MM.1S (cell line): ENCODE data around the gene MBL2.

Experiments
- DNase-seq: peaks from one replicate; pipeline ENCODE4 v3.0.0-alpha.2; 2015
- H2AFZ ChIP-seq: fragments of 300-600 bp; sonication (generic); 2 replicates; pipeline ENCODE4 v1.6.0; 2016; ENCODE audit warnings: antibody characterized with exemption, low read length
- H3F3A ChIP-seq: fragments of 300-600 bp; sonication (generic); 2 replicates; pipeline ENCODE4 v1.6.1; 2016; ENCODE audit warnings: mild to moderate bottlenecking, antibody characterized with exemption, low read length, moderate library complexity, mixed read lengths; ENCODE audit not compliant: insufficient read depth
- H3K27ac ChIP-seq: fragments of 300-600 bp; sonication (generic); 2 replicates; pipeline ENCODE4 v1.5.1; 2016; ENCODE audit warnings: mild to moderate bottlenecking, low read length
- H3K27me3 ChIP-seq: fragments of 300-600 bp; sonication (generic); replicated peaks from 2 replicates; pipeline ENCODE4 v1.6.0; 2016; ENCODE audit warnings: low read length; ENCODE audit not compliant: insufficient read depth
- H3K36me3 ChIP-seq: fragments of 300-600 bp; sonication (generic); replicated peaks from 2 replicates; pipeline ENCODE4 v1.6.1; 2016; ENCODE audit warnings: mild to moderate bottlenecking, low read length, mixed read lengths; ENCODE audit not compliant: insufficient read depth
- H3K4me1 ChIP-seq: fragments of 300-600 bp; sonication (generic); 2 replicates; pipeline ENCODE4 v1.6.1; 2016; ENCODE audit warnings: low read length, mixed read lengths
- H3K4me2 ChIP-seq: fragments of 300-600 bp; sonication (generic); 2 replicates; pipeline ENCODE4 v1.6.0; 2016; ENCODE audit warnings: low read depth, low read length
- H3K4me3 ChIP-seq: fragments of 300-600 bp; sonication (generic); 2 replicates; pipeline ENCODE4 v1.5.1; 2016; ENCODE audit warnings: low read length, mixed read lengths
- H3K79me2 ChIP-seq: fragments of 300-600 bp; sonication (generic); 2 replicates; pipeline ENCODE4 v1.6.1; 2016; ENCODE audit warnings: mixed run types, low read length, mixed read lengths
- H3K9ac ChIP-seq: fragments of 300-600 bp; sonication (generic); 2 replicates; pipeline ENCODE4 v1.6.1; 2016; ENCODE audit warnings: low read length, mixed read lengths
- H3K9me2 ChIP-seq: fragments of 300-600 bp; sonication (generic); replicated peaks from 2 replicates; pipeline ENCODE4 v1.6.1; 2016; ENCODE audit warnings: mild to moderate bottlenecking, low read length, mixed read lengths; ENCODE audit not compliant: insufficient read depth
- H3K9me3 ChIP-seq: fragments of 300-600 bp; sonication (generic); replicated peaks from 2 replicates; pipeline ENCODE4 v1.6.1; 2016; ENCODE audit warnings: mild to moderate bottlenecking, low read length, mixed read lengths; ENCODE audit not compliant: insufficient read depth
- H4K20me1 ChIP-seq: fragments of 300-600 bp; sonication (generic); 2 replicates; pipeline ENCODE4 v1.6.1; 2016; ENCODE audit warnings: mild to moderate bottlenecking, low read length, moderate library complexity, mixed read lengths; ENCODE audit not compliant: insufficient read depth
- CTCF ChIP-seq: fragments of 300-600 bp; sonication (generic); IDR thresholded peaks from 2 replicates; pipeline ENCODE4 v1.5.1; 2016; ENCODE audit warnings: antibody characterized with exemption, low read length, mixed read lengths
- EZH2 ChIP-seq: fragments of 300-600 bp; sonication (generic); optimal IDR thresholded peaks from 2 replicates; pipeline ENCODE3; 2017; ENCODE audit warnings: low read depth, mild to moderate bottlenecking, antibody characterized with exemption, low read length, mixed read lengths
- EZH2phosphoT487 ChIP-seq: fragments of 300-600 bp; sonication (generic); IDR thresholded peaks from 2 replicates; pipeline ENCODE4 v1.6.1; 2018; ENCODE audit warnings: antibody characterized with exemption, low read length

Gene MBL2

GRCh38 chr10:52786098-52786497, 13.5 kb upstream of the MBL2 start:
- Histone ChIP-seq H3K9ac (no peak overlapping the region), H3K27me3 (no peaks in the 10 kb centered on the region), H4K20me1 (no peaks in the 10 kb centered on the region), H3K4me1 (no peaks in the 10 kb centered on the region), H2AFZ (no peak overlapping the region), H3K9me2 (no peaks in the 10 kb centered on the region), H3K4me2 (no peak overlapping the region), H3F3A (no peaks in the 10 kb centered on the region), H3K36me3 (no peaks in the 10 kb centered on the region), H3K4me3 (no peak overlapping the region), H3K79me2 (no peaks in the 10 kb centered on the region), H3K9me3 (no peaks in the 10 kb centered on the region), H3K27ac (no peak overlapping the region)
- no peak for TF ChIP-seq CTCF
- no peak for TF ChIP-seq EZH2phosphoT487
- TF ChIP-seq EZH2 = no peak
- no peak for DNase-seq

GRCh38 chr10:52785418-52785817, 12.8 kb upstream of the MBL2 start:
- Histone ChIP-seq H3K4me2 (no peak overlapping the region), H2AFZ (no peak overlapping the region), H3F3A (no peaks in the 10 kb centered on the region), H3K4me1 (no peaks in the 10 kb centered on the region), H3K36me3 (no peaks in the 10 kb centered on the region), H3K79me2 (no peaks in the 10 kb centered on the region), H3K4me3 (no peak overlapping the region), H3K9me2 (no peaks in the 10 kb centered on the region), H3K27ac (no peak overlapping the region), H3K9me3 (no peaks in the 10 kb centered on the region), H4K20me1 (no peaks in the 10 kb centered on the region), H3K9ac (no peak overlapping the region), H3K27me3 (no peaks in the 10 kb centered on the region)
- TF ChIP-seq EZH2phosphoT487 (no peak), CTCF (no peak), EZH2 (no peak)
- no peak for DNase-seq

DNA sequence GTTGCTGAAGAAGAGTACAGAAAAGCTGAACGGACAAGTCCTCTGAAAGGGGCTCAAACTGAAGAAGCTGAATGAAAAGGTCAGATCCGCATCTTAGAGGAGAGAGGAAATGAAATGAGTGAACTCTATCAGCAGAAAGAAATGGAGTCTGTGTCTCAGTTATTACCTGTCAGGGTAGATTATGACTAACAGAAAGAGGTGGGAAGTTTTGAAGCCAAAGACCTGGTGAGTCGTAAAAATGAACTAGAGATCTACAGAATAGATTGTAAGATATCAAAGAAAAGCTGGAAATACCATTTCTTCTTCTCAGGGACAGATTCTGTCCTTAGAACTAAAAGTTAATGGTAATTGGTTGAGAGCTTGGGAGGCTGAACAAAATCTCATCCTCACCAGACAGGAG, 11.1 kb upstream of the MBL2 start:
- H3K4me1 ChIP-seq = no peaks in the 10 kb centered on the region
- no peaks in the 10 kb centered on the region for H3K27me3 ChIP-seq
- no peaks in the 10 kb centered on the region for H3F3A ChIP-seq
- no peak overlapping the region for H3K27ac ChIP-seq
- H4K20me1 ChIP-seq = no peaks in the 10 kb centered on the region
- no peaks in the 10 kb centered on the region for H3K9me2 ChIP-seq
- TF ChIP-seq EZH2 = no peak
- TF ChIP-seq EZH2phosphoT487 = no peak
- no peak for TF ChIP-seq CTCF
- H3K36me3 ChIP-seq = no peaks in the 10 kb centered on the region
- H3K4me2 ChIP-seq = no peak overlapping the region
- no peak overlapping the region for H2AFZ ChIP-seq
- H3K9me3 ChIP-seq = no peaks in the 10 kb centered on the region
- H3K4me3 ChIP-seq = no peak overlapping the region
- H3K79me2 ChIP-seq = no peaks in the 10 kb centered on the region
- DNase-seq = no peak
- no peak overlapping the region for H3K9ac ChIP-seq
